Stimulated activated naive CD8-positive, alpha-beta T cell treated with anti-CD3 and anti-CD28 coated beads, Interleukin-15, amount 100 ng/mL, for 72 hours (primary cell): Measurements from ENCODE around the gene VSTM2L.
A peak's percentile ranks its signal among the peaks of the same experiment; 100 is the strongest.
"Not testable (repeated sequence)": the region's sequence is repeated elsewhere in the genome, so short reads cannot be mapped to it uniquely, and the experiment has no call there.

ENCODE experiments used
- ATAC-seq: fragments of 150-1000 bp; cut with Tn5 transposase; 2 replicates; pipeline ENCODE4 v1.10.0; 2021; ENCODE audit warnings: mild to moderate bottlenecking, moderate library complexity
- DNase-seq, 2 donors: peaks; one replicate each; pipeline ENCODE4 v3.0.0; 2021 to 2022
- H3K27ac Mint-ChIP-seq, 2 donors: one replicate each; pipeline ENCODE4 v1.8.0; 2022; ENCODE audit warnings: mild to moderate bottlenecking in 2 of 2, mixed read lengths in 2 of 2, moderate library complexity in 2 of 2
- H3K27me3 Mint-ChIP-seq: one replicate; pipeline ENCODE4 v1.8.0; 2022; ENCODE audit warnings: mixed read lengths
- H3K4me1 Mint-ChIP-seq: one replicate; pipeline ENCODE4 v1.8.0; 2022; ENCODE audit warnings: mild to moderate bottlenecking, mixed read lengths
- H3K4me3 Mint-ChIP-seq, 2 donors: one replicate each; pipeline ENCODE4 v1.8.0; 2022; ENCODE audit warnings: mild to moderate bottlenecking in 2 of 2, mixed read lengths in 2 of 2, moderate library complexity in 1 of 2
- H3K9me3 Mint-ChIP-seq, 2 donors: one replicate each; pipeline ENCODE4 v1.8.0; 2022; ENCODE audit warnings: mixed read lengths in 2 of 2

The VSTM2L gene

DNA sequence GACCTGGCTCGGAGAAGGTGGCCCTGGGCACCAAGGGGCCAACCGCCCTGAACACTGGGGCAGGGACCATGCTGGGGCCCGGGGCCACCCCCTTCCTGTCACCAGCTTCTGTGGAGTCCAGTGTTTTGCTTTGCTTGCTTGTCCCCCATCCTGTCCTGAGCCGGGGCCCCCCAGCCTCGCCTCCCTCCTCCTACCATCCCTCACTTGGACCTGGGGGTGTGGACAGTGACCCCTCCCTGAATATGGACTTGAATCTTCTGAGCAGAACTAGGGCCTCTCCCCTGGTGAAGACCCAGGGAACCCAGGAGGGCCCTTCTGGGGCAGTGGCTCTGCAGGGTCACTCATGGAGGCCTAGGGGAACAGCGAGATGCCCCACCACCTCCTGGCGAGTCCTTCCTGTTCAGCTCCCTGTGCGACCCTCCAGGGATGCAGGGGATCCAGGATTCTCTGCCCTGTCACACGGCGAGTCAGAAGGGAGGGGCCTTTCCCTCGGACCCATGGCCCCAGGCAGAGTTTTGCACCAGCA, 41.6 kb downstream of the VSTM2L start:
- H3K9me3 Mint-ChIP-seq = peaks cover 0 to 7% of the 10 kb centered on the region in 2 donors
- no peak overlapping the region for H3K4me3 Mint-ChIP-seq
- H3K27ac Mint-ChIP-seq = no peak overlapping the region
- H3K4me1 Mint-ChIP-seq = no peaks in the 10 kb centered on the region
- H3K27me3 Mint-ChIP-seq = no peaks in the 10 kb centered on the region
- DNase-seq (no peak), ATAC-seq (no peak)

DNA sequence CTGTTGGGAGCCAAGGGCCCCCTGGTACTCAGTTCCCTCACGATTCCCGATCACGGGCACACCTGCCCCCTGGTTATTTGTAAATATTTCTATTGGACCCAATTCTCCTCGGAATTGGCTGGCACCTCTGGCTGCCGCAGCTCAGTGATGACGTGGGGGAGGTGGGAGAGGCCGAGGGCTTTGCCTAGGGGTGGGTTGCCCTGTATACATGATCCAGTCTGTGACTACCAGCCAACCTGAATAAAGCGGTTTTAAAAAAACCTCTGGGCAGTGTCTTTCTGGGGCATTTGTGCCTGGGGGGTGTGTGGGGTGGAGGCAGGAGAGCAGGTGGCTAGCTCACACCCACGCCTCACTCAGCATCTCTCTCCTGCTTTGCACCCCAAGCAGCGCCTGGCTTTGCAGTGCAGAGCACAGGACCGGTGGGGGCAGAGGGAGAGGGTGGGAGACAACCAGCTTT, 42.2 kb downstream of the VSTM2L start:
- DNase-seq (no peak), ATAC-seq (no peak)
- Mint-ChIP-seq H3K9me3 (peaks cover 0 to 7% of the 10 kb centered on the region in 2 donors), H3K4me3 (no peak overlapping the region), H3K4me1 (no peaks in the 10 kb centered on the region), H3K27me3 (no peaks in the 10 kb centered on the region), H3K27ac (no peak overlapping the region)

DNA sequence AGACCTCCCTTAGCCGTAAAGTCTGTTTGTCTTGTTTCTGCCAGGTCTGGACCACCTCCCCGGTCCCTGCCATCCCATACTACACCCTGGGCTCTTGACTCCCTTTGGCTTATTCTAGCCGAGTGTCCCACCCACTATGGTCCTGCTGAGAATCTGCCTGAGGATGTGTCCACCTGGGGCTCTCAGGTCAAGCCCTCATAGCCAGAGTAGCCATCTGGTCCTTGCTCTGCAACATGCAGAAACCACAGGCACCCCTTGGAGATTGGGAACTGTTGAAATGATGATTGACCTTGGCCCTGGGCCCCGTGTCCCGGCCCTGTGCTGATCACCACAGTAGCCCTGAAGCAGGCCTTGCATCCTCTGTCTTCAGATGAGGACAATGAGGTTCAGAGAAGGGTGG, 44.0 kb downstream of the VSTM2L start:
- H3K27me3 Mint-ChIP-seq = no peaks in the 10 kb centered on the region
- no peaks in the 10 kb centered on the region for H3K4me1 Mint-ChIP-seq
- peaks cover 0 to 7% of the 10 kb centered on the region in 2 donors for H3K9me3 Mint-ChIP-seq
- DNase-seq (no peak), ATAC-seq (no peak)
- no peak overlapping the region for H3K27ac Mint-ChIP-seq
- H3K4me3 Mint-ChIP-seq = no peak overlapping the region

DNA sequence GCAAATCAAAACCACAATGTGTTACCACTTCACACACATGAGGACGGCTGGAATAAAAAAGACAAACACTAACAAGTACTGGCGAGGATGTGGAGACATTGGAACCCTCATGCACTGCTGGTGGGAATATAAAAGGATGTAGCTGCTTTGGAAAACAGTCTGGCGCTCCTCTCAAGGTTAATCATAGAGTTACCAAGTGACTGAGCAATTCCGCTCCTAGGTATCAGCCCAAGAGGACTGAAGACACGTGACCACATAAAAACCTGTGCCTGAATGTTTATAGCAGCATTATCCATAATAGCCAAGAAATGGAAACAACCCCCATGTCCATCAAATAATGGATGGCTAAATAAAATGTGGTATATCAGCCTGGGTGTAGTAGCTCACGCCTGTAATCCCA, 45.0 kb downstream of the VSTM2L start:
- ATAC-seq (no peak), DNase-seq (no peak)
- peaks cover 0 to 7% of the 10 kb centered on the region in 2 donors for H3K9me3 Mint-ChIP-seq
- no peaks in the 10 kb centered on the region for H3K4me1 Mint-ChIP-seq
- H3K4me3 Mint-ChIP-seq = no peak overlapping the region
- H3K27ac Mint-ChIP-seq = no peak overlapping the region
- H3K27me3 Mint-ChIP-seq = no peaks in the 10 kb centered on the region

DNA sequence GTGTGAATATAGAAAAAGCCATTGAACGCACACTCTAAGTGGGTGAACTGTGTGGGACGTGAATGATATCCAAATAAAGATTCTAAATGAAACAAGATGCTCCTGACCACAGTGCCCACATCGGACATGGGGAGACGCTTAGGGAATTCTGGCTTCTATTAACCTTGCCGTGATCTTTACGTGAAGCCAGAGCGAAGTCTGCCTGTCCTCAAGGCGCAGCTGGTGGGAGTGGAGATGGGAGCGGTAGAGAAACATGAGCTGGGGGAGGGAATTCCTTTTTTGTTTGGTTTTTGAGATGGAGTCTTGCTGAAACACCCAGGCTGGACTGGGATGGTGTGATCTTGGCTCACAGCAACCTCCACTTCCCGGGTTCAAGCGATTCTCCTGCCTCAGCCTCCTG, 46.0 kb downstream of the VSTM2L start:
- DNase-seq = no peak
- Mint-ChIP-seq H3K4me1 (no peaks in the 10 kb centered on the region), H3K4me3 (no peak overlapping the region), H3K9me3 (peaks cover 0 to 7% of the 10 kb centered on the region in 2 donors), H3K27me3 (no peaks in the 10 kb centered on the region), H3K27ac (no peak overlapping the region)
- ATAC-seq = no peak

DNA sequence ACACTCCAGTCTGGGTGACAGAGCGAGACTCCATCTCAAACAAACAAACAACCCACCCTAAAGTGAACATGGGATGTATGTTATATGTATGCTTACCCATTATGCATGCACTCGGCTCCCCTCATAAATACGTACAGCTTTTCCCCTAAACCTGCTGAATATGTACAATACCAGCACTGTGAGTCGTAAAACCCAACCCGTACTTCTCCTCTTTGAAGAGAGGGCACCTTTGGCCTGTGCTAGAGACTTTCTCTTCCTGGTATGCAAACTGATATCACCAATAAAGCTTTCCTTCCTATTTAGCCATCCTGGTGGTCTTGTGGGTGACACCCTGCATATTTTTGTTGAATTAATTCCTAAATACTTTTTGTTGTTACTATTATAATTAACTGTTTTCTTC, 51.3 kb downstream of the VSTM2L start:
- no peak for ATAC-seq
- Mint-ChIP-seq H3K4me3 (no peak overlapping the region), H3K9me3 (no peaks in the 10 kb centered on the region), H3K27ac (no peak overlapping the region), H3K27me3 (peaks cover 6% of the 10 kb centered on the region), H3K4me1 (no peaks in the 10 kb centered on the region)
- DNase-seq = no peak

DNA sequence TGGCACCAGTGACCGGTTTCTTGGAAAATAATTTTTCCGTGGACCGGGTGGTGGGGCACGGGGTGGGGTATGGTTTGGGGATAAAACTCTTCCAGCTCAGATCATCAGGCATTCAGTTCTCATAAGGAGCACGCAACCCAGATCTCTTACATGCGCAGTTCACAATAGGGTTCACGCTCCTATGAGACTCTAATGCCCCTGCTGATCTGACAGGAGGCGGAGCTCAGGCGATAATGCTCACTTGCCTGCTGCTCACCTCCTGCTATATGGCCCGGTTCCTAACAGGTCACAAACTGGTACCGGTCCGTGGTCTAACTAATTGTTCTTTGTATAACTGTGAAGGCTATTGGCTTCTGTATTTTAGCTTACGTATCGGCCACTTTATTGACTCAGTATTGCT, 51.7 kb downstream of the VSTM2L start:
- Mint-ChIP-seq H3K4me3 (no peak overlapping the region), H3K27me3 (peaks cover 6% of the 10 kb centered on the region), H3K9me3 (no peaks in the 10 kb centered on the region), H3K27ac (no peak overlapping the region), H3K4me1 (no peaks in the 10 kb centered on the region)
- no peak for ATAC-seq
- DNase-seq = no peak

DNA sequence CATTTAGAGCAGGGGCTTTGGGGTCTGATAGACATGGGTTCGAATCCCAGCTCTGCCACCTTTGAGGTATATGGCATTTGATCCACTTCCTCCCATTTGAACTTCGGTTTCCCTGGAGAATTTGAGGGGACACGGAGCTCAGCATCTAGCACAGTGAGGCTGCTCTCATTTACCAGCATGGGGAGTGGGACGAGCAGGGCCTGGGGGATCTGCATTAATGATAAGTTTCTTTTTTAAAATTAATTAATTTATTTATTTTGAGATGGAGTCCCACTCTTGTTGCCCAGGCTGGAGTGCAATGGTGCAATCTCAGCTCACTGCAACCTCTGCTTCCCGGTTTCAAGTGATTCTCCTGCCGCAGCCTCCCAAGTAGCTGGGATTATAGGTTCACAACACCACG, 52.6 kb downstream of the VSTM2L start:
- Mint-ChIP-seq H3K4me3 (no peak overlapping the region), H3K27me3 (peaks cover 6% of the 10 kb centered on the region), H3K9me3 (no peaks in the 10 kb centered on the region), H3K4me1 (no peaks in the 10 kb centered on the region), H3K27ac (no peak overlapping the region)
- no peak for DNase-seq
- ATAC-seq = no peak

DNA sequence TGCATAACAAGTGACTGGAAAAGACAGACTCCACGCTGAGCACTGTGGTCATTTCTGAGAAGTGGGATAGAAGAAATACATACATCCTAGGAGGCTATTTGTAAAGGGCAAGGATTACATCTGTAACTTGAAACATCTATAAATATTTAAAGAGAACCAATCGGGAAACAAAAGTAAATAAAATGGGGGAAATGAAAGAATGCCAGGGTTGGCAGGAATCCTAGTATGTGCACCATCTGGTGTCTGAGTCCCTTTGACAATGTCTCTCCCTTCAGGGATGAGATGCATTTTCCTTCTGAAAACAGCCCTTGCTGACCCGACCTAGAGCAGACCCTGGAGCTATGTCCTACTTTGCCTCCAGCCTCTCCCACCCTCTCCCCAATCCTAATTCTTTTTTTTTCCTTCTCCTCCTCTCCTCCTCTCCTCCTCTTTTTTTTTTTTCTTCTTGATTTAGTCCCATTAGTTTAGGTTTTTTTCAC, 53.2 kb downstream of the VSTM2L start:
- ATAC-seq = no peak
- Mint-ChIP-seq H3K27ac (no peak overlapping the region), H3K4me3 (no peak overlapping the region), H3K27me3 (peaks cover 6% of the 10 kb centered on the region), H3K9me3 (no peaks in the 10 kb centered on the region), H3K4me1 (no peaks in the 10 kb centered on the region)
- DNase-seq = no peak

DNA sequence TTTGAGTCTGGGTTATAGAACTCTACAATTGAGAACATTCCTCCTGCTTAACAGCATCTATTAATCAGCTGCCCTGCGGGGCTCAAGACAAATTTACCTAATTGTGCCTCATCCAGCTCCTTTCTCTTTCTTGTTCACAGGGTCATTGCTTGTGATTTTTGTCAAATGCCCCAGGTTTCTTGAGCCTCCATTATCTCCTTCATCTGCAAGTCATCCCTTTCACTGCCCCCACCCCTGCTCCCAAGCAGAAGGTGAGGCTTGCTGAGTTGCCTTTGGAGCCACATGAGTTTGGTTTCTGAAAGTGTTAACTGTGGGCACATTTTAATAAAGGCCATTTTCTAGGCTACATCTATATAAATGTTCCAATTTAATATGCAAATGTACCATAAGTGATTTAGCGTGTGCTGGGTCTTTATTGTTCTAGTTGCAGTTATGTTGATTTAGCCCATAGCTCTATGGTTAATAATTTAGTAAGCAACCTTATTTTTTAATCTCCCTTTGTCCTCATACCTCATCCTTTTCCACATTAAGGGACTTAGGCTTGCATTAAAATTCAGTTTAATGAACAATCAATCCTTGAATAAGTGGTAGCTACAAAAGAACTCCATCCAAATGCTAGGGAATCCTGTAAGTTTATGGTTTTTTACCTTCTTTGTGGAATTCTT, 56.1 kb downstream of the VSTM2L start:
- no peaks in the 10 kb centered on the region for H3K4me1 Mint-ChIP-seq

DNA sequence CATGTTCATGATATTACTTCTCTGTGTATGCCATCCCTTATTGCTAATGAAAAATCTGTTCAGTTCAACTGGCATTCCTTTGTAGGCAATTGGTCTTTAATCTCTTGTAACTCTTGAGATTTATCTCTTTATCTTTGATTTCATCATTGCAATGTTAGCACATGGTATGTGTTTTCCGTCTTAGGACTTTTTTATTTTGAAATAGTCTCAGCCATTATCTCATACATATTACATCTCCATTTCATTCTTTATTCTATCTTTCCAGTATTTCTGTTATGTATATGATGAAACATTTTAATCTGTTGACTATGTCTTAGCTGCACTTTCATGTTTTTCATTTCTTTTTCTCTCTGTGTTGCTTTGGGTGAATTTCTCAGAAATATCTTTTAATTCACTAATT, 58.1 kb downstream of the VSTM2L start:
- H3K4me3 Mint-ChIP-seq = no peak overlapping the region
- peaks cover 11 to 21% of the 10 kb centered on the region in 2 donors for H3K9me3 Mint-ChIP-seq
- no peak overlapping the region for H3K27ac Mint-ChIP-seq
- DNase-seq (no peak), ATAC-seq (no peak)
- H3K27me3 Mint-ChIP-seq = peaks cover 6% of the 10 kb centered on the region
- H3K4me1 Mint-ChIP-seq = no peaks in the 10 kb centered on the region

More for the DNA sequence above, 56.1 kb downstream of the VSTM2L start:
- no peak for ATAC-seq
- Mint-ChIP-seq H3K27ac (no peak overlapping the region), H3K27me3 (peaks cover 6% of the 10 kb centered on the region), H3K9me3 (peaks cover 3 to 5% of the 10 kb centered on the region in 2 donors), H3K4me3 (no peak overlapping the region)
- no peak for DNase-seq

DNA sequence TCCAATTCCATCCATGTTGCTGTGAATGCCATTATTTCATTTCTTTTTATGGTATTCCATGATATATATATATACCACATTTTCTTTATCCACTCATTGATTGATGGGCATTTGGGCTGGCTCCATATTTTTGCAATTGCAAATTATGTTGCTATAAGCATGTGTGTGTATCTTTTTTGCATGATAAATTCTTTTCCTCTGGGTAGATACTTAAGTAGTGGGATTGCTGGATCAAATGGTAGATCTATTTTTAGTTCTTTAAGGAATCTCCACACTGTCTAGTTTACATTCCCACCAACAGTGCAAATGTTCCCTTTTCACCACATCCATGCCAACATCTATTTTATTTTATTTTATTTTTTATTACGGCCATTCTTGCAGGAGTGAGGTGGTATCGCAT, 60.6 kb downstream of the VSTM2L start:
- peaks cover 30 to 45% of the 10 kb centered on the region in 2 donors for H3K9me3 Mint-ChIP-seq
- not testable (repeated sequence) for H3K4me3 Mint-ChIP-seq, H3K27me3 Mint-ChIP-seq, DNase-seq, H3K4me1 Mint-ChIP-seq, H3K27ac Mint-ChIP-seq, ATAC-seq

DNA sequence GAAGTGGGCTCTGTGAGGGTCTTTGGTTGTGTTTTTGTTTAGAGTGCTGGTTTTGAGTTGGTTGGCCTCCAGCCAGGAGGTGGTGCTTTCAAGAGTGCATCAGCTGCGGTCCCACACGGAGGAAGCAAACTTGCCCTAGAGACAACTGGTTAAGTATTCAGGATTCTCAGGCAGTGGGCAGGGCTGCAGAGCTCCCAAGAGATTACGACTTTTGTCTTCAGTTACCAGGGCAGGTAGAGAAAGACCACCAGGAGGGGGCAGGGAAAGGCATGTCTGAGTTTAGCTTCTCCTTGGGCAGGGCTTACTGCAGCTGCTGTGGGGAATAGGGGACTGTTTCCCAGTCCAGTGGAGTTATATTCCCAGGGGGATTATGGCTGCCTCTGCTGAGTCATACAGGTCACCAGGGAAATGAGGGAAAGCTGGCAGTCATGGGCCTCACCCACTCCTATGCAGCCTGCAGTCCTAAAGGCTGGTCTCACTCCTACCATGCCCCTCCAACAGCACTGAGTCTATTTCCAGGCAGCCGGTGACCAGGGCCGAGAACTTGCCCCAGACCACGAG, 66.0 kb downstream of the VSTM2L start:
- ATAC-seq = no peak
- H3K4me3 Mint-ChIP-seq = no peak overlapping the region
- DNase-seq = no peak
- H3K9me3 Mint-ChIP-seq = peaks cover 30 to 48% of the 10 kb centered on the region in 2 donors
- H3K27me3 Mint-ChIP-seq = no peaks in the 10 kb centered on the region
- no peaks in the 10 kb centered on the region for H3K4me1 Mint-ChIP-seq
- H3K27ac Mint-ChIP-seq = no peak overlapping the region

DNA sequence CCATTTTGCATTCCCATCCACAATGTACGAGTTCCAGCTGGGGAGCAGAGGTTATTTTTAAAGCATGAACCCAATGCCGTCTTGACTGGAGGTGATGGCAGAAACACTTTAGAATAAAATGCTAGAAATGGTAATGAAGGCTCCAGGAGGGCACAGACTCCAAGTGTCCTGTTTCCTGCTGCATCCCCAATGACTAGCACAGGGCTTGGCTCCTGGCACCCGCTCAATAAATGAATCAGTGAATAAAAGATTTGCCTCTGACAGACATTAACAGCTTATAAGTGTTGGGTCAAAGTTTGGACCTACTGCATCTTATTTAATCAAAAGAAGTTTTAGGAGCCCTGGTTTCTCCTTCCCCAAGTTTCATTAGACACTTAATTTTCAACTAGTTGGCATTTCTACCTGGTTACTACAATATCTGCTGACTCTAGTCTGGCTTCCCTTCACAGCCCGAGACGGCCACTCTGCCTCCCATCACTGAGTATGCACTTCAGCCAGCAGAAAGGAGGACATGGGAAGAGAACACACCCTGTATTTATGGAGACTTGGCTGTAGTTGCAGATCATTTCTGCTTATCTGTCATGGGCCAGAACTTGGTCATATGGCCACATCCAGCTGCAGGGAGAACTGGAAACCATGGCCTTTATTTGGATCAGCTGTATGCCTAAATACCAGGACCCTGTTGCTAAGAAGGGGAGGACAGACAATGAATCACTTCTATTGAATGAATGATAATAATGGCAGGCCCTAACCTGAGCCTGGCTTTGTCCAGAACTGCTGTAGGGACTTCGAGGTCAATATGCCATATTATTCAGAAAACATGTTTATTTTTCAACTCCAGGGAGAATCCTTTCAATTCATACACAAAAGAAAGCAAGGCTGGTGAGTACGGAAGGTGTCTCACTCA, 67.3 kb downstream of the VSTM2L start:
- DNase-seq = no peak
- H3K27ac Mint-ChIP-seq = peak overlapping the region in 1 of 2 donors; percentile 56
- no peak for ATAC-seq
- H3K9me3 Mint-ChIP-seq = peaks cover 23 to 35% of the 10 kb centered on the region in 2 donors
- H3K4me1 Mint-ChIP-seq = no peaks in the 10 kb centered on the region
- no peak overlapping the region for H3K4me3 Mint-ChIP-seq
- H3K27me3 Mint-ChIP-seq = no peaks in the 10 kb centered on the region

DNA sequence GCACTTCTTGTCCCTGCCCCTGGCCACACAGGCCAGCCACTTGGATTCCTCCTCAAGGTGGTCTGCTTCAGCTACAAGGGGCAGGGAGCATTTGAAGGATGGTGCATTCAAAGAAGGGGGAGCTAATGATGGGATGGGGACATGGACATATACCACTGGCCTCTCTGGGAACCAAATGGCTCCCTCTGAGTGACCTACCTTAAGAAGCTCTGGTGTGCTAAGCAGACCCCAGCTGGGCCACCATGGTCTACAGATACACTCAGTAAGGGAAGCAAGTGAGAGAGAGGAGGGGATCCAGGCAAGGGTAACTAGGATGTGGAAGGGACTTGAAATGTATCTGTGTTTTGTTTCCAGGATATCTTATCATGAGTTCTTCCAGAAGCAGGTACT, 67.9 kb downstream of the VSTM2L start:
- Mint-ChIP-seq H3K9me3 (peaks cover 23 to 33% of the 10 kb centered on the region in 2 donors), H3K4me1 (no peaks in the 10 kb centered on the region), H3K27ac (peak overlapping the region; percentile 10 to 56), H3K27me3 (no peaks in the 10 kb centered on the region), H3K4me3 (no peak overlapping the region)
- DNase-seq = no peak
- ATAC-seq = no peak
